Measurements from ENCODE around the gene RARS1. TPM values are rescaled to one million over a fixed set of nuclear protein-coding genes. Genes with fewer than 3 reads are reported as not detected.

RARS1 gene
- total and polyA plus RNA-seq, 2 experiments from 2014 or later: 75.1 to 129 TPM

- H3K4me1 Mint-ChIP-seq: no peaks in the 10 kb centered on the region
- DNase-seq (ENCODE audit: low spot score) (no peak), ATAC-seq (no peak)
- Histone ChIP-seq H3K27ac (ENCODE audit: low read depth) (no peak overlapping the region), H4K20me1 (replicated peaks; ENCODE audit: insufficient read depth) (no peaks in the 10 kb centered on the region; the same call in 1 of the 2 replicates), H3F3A (replicated peaks; ENCODE audit: low read depth) (no peaks in the 10 kb centered on the region), H3K9me2 (ENCODE audit: insufficient read depth) (no peaks in the 10 kb centered on the region), H3K4me3 (no peak overlapping the region), H3K79me2 (replicated peaks; ENCODE audit: insufficient read depth) (no peaks in the 10 kb centered on the region), H3K27me3 (ENCODE audit: insufficient read depth) (no peaks in the 10 kb centered on the region), H3K36me3 (ENCODE audit: insufficient read depth) (no peaks in the 10 kb centered on the region; the same call in 1 of the 2 replicates), H3K4me2 (no peak overlapping the region), H2AFZ (no peak overlapping the region), H3K4me1 (ENCODE audit: insufficient read depth) (no peaks in the 10 kb centered on the region)
- TF ChIP-seq EZH2 (IDR thresholded peaks at IDR 0.05; ENCODE audit: low read depth, unreplicated experiment) (no peak), POLR2AphosphoS5 (IDR thresholded peaks at IDR 0.05; ENCODE audit: low read depth) (no peak), STAT1 (IDR thresholded peaks at IDR 0.05; ENCODE audit: unreplicated experiment) (no peak), ZNF114 (CRISPR knock-in tag; IDR thresholded peaks at IDR 0.05) (no peak), ETS1 (IDR thresholded peaks at IDR 0.05) (no peak), ZNF331 (CRISPR knock-in tag; IDR thresholded peaks at IDR 0.05; ENCODE audit: low read depth) (no peak), ZNF462 (CRISPR knock-in tag; IDR thresholded peaks at IDR 0.05) (no peak), CTCF (conservative IDR thresholded peaks at IDR 0.05; ENCODE audit: low read depth in 2 of 2) (no peak), EZH2phosphoT487 (IDR thresholded peaks at IDR 0.05; ENCODE audit: unreplicated experiment) (no peak), JUNB (IDR thresholded peaks at IDR 0.05; ENCODE audit: unreplicated experiment) (no peak), REST (IDR thresholded peaks at IDR 0.05; ENCODE audit: unreplicated experiment) (no peak), CREB1 (CRISPR knock-in tag; IDR thresholded peaks at IDR 0.05; ENCODE audit: low read depth) (no peak), NANOG (IDR thresholded peaks at IDR 0.05; ENCODE audit: borderline replicate concordance) (no peak)
- peaks cover 5% of the 10 kb centered on the region for H3K27me3 Mint-ChIP-seq (ENCODE audit: insufficient read depth, low read depth, poor library complexity)
- H3K9me3 Mint-ChIP-seq: no peaks in the 10 kb centered on the region
- peaks cover 45% of the 10 kb centered on the region for H3K36me3 Mint-ChIP-seq (ENCODE audit: low read depth)
- H3K4me3 Mint-ChIP-seq: no peak overlapping the region
- H3K27ac Mint-ChIP-seq: no peak overlapping the region
Observed at GRCh38 chr5:168464214-168464613, 22.1 kb upstream of the RARS1 start.
